Activated naive CD8-positive, alpha-beta T cell treated with anti-CD3 and anti-CD28 coated beads, Interleukin-2, amount 50 U/mL, for 24 hours (primary cell): ENCODE measurements around the gene TMCC2.
A peak's percentile ranks its signal among the peaks of the same experiment; 100 is the strongest.
"Not testable (repeated sequence)": the region's sequence is repeated elsewhere in the genome, so short reads cannot be mapped to it uniquely, and the experiment has no call there.

ENCODE experiments used
- ATAC-seq: fragments of 150-1000 bp; cut with Tn5 transposase; one replicate; pipeline ENCODE4 v1.10.0; 2021
- DNase-seq: peaks from one replicate; pipeline ENCODE4 v3.0.0; 2021
- H3K27ac Mint-ChIP-seq: one replicate; pipeline ENCODE4 v1.8.0; 2021; ENCODE audit warnings: mild to moderate bottlenecking, mixed read lengths
- H3K27me3 Mint-ChIP-seq: one replicate; pipeline ENCODE4 v1.8.0; 2021; ENCODE audit warnings: mixed read lengths
- H3K36me3 Mint-ChIP-seq: one replicate; pipeline ENCODE4 v1.8.0; 2021; ENCODE audit warnings: low read depth, mixed read lengths
- H3K4me1 Mint-ChIP-seq: one replicate; pipeline ENCODE4 v1.8.0; 2021; ENCODE audit warnings: mixed read lengths
- H3K4me3 Mint-ChIP-seq: one replicate; pipeline ENCODE4 v1.8.0; 2021; ENCODE audit warnings: mild to moderate bottlenecking, moderate library complexity, mixed read lengths
- H3K9me3 Mint-ChIP-seq: one replicate; pipeline ENCODE4 v1.8.0; 2021; ENCODE audit warnings: mixed read lengths

The TMCC2 gene

DNA sequence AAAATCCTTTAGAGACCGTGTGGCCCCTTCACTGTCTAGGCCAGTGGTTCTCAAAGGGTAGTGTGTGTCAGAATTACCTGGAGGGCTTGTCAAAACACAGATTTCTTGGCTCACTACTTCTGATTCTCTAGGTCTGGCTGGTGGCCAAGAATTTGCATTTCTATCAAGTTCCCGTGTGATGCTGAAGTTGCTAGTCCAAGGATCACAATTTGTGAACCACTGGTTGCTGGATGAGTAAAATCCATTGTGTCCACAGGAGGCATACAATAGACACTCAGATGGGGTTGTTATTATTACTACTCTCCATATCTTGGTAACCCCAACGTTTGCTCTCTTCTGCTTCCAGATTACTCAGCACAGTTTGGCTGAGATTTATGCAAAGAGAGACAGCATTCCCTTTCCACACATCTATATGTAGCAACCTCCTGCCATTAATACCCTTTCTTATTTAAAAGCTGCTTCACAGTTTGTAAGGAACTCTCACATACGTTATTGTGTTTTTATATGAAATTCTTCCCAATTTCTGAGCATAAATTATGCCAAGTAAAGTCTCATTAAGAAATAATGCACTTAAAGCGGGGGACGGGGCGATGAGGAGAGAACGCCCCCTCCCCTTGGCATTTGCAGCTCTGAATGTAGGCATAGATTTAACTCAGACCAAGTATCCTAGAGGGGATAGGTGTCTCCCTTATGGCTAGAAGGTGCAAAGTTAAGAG is 720 bp upstream of the TMCC2 start:
- H3K4me1 Mint-ChIP-seq = peaks cover 42% of the 10 kb centered on the region
- H3K36me3 Mint-ChIP-seq = no peaks in the 10 kb centered on the region
- no peak overlapping the region for H3K27ac Mint-ChIP-seq
- peak overlapping the region; percentile 74 for H3K4me3 Mint-ChIP-seq
- DNase-seq = no peak
- peaks cover 26% of the 10 kb centered on the region for H3K27me3 Mint-ChIP-seq
- no peaks in the 10 kb centered on the region for H3K9me3 Mint-ChIP-seq
- ATAC-seq = no peak

DNA sequence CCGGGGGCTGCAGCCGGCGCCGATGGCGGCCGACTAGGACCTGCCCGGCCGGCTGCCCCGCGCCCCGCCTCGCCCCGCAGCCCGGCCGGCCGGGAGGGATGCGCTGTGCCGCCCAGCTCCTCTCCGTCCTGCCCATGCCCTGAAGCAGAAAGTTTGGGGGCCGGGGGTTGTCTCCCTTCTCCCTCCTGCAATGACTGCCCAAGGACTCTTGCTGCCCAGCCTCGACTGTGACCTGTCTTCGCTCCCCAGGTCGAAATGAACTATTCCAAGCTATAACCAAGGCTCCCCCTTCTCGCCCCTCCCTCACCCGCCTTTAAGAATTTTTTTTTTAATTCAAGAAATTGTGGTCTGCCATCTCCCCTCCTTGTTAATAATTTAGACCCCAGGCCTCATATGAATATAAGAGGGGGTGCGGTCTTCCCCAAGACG is 361 bp downstream of the TMCC2 start:
- Mint-ChIP-seq H3K9me3 (no peaks in the 10 kb centered on the region), H3K27ac (peak overlapping the region; percentile 81), H3K27me3 (peaks cover 26% of the 10 kb centered on the region), H3K36me3 (peaks cover 3% of the 10 kb centered on the region), H3K4me3 (peak overlapping the region; percentile 90), H3K4me1 (peaks cover 53% of the 10 kb centered on the region)
- DNase-seq (no peak), ATAC-seq (peak; percentile 6)

DNA sequence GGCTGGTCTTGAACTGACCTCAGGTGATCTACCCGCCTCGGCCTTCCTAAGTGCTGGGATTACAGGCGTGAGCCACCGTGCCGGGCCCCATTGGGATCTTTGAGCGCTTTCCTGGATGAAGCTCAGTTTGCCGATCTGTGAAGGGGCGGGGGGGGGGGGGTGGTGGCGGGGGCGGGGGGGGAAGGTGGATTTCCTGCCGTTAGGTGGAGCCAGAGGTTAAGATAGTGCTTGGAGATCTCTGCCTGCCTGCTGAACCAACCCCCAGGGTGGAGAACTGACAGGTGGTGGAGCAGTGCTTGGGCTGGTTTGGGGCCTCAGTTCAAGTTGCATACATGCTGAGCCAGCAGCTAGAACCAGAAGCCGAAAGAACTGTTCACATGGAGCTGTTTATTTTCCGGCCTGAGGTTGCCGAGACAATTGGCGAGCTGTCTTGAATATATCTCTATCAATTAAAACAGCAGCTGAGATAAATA is 1.7 kb downstream of the TMCC2 start:
- H3K27me3 Mint-ChIP-seq = peaks cover 23% of the 10 kb centered on the region
- peaks cover 65% of the 10 kb centered on the region for H3K4me1 Mint-ChIP-seq
- H3K36me3 Mint-ChIP-seq = peaks cover 7% of the 10 kb centered on the region
- peak; percentile 71 for DNase-seq
- ATAC-seq = peak; percentile 70
- H3K9me3 Mint-ChIP-seq = no peaks in the 10 kb centered on the region
- H3K4me3 Mint-ChIP-seq = peak overlapping the region; percentile 90
- H3K27ac Mint-ChIP-seq = peak overlapping the region; percentile 81

DNA sequence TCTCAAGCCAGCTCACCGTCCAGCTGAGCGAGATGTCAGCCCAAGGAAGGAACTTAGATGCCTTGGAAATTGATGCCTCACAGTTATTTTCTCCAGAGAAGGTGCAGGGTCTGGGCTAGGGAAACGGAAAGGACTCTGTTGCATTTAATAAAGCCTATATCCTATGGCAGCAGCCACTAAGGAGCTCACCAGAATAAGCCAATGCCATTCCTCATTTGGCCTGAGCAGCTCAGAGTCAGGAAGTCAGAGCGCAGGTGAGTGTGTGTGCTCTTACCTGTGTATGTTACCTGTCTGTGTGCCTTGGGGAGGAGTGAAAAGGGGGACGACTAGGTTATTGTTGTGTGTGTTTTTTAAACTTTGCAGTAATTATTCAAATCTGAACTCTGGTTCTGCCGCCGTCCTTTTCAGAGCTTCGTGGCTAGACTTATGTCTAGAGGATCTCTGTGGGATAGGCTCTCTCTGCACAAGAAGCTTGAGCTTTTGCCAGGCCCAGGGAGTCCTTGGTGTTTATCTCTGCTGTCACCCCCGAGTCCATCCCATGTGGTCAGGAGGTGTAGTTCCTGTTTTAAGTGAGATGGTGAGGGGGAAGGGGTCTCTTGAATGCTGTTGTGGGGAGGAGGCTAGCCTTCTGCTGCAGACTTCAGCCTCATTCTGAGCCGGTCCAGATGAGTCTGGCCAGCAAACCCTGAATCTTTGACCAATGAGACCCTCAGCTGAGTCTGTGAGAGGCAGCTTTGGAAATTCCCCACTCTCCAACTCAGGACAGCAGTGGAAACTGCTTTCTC is 2.4 kb downstream of the TMCC2 start:
- Mint-ChIP-seq H3K4me1 (peaks cover 69% of the 10 kb centered on the region), H3K27ac (peak overlapping the region; percentile 6), H3K36me3 (peaks cover 7% of the 10 kb centered on the region), H3K27me3 (peaks cover 21% of the 10 kb centered on the region), H3K4me3 (peak overlapping the region; percentile 90), H3K9me3 (no peaks in the 10 kb centered on the region)
- DNase-seq = no peak
- ATAC-seq = no peak

DNA sequence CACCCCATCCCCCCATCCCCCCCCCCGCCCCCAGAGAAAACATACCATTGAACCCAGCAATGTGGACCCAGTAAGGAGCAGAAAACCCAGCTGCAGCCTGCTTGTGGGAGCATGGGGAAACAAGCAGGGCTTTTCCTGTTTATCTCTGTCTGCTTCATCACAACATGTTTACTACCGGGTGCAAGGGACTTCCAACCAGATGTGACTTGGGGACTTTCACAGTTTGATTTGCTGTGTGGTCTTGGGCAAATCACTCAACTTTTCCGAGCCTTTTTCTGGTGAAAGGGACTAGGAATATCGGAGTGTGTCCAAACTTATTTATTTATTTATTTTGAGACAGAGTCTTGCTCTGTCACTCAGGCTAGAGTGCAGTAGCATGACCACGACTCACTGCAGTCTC is 3.2 kb downstream of the TMCC2 start:
- H3K27ac Mint-ChIP-seq = no peak overlapping the region
- no peaks in the 10 kb centered on the region for H3K9me3 Mint-ChIP-seq
- peak overlapping the region; percentile 90 for H3K4me3 Mint-ChIP-seq
- H3K36me3 Mint-ChIP-seq = peaks cover 7% of the 10 kb centered on the region
- H3K4me1 Mint-ChIP-seq = peaks cover 74% of the 10 kb centered on the region
- ATAC-seq = no peak
- peaks cover 13% of the 10 kb centered on the region for H3K27me3 Mint-ChIP-seq
- no peak for DNase-seq

DNA sequence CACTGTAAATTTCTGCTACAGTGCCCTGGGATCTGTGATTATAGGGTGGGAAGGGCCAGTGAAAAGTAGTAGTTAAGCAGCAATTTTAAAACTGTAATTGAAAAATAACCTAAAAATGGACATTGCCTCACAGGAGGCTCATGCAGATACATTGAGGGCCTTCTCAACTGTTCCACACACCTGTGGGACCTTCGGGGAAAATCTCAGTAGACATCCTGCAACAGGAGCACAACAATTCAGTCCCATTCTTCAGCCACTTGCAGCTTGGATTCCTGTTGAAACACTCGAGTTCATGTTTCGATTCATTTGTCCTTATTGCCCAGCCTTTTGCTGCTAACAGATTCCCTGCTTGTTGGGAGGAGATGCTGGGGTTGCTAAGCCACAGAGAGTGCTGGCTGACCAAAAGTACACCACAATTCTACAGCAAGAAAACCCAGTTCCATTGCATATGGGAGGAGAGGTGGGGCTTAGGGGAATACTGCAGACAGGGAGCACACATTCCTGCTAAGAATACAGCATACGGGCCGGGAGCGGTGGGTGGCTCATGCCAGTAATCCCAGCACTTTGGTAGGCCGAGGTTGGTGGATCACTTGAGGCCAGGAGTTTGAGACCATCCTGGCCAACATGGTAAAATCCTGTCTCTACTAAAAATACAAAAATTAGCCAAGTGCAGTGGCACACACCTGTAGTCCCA is 4.5 kb downstream of the TMCC2 start:
- ATAC-seq (no peak), DNase-seq (no peak)
- Mint-ChIP-seq H3K4me3 (peak overlapping the region; percentile 66), H3K27ac (peak overlapping the region; percentile 86), H3K36me3 (peaks cover 9% of the 10 kb centered on the region), H3K9me3 (no peaks in the 10 kb centered on the region), H3K4me1 (peaks cover 79% of the 10 kb centered on the region), H3K27me3 (peaks cover under 1% of the 10 kb centered on the region)

DNA sequence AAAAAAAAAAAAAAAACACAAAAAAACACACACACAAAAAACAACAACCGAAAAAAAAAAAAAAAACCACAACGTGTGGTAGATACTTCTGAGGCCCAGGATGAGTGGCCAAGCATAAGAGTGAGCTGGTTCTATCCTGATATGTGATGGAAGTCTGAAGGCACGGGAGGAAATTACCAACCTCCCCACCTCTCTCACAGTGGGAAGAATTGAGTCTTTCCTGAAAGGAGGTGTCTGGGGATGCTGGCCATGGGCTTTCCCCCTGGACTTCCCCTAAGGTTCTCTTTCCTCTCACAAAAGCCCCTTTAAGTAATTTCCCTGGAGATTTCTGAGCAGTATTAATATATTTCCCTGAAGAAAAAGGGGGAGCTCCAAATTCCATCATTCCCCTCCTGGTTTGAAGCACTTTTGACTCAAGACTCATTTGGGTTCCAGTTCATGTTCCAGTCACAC is 5.2 kb downstream of the TMCC2 start:
- Mint-ChIP-seq H3K36me3 (peaks cover 9% of the 10 kb centered on the region), H3K4me3 (peak overlapping the region; percentile 62), H3K9me3 (no peaks in the 10 kb centered on the region), H3K27ac (peak overlapping the region; percentile 86), H3K4me1 (peaks cover 83% of the 10 kb centered on the region), H3K27me3 (no peaks in the 10 kb centered on the region)
- DNase-seq (no peak), ATAC-seq (peak; percentile 16)

DNA sequence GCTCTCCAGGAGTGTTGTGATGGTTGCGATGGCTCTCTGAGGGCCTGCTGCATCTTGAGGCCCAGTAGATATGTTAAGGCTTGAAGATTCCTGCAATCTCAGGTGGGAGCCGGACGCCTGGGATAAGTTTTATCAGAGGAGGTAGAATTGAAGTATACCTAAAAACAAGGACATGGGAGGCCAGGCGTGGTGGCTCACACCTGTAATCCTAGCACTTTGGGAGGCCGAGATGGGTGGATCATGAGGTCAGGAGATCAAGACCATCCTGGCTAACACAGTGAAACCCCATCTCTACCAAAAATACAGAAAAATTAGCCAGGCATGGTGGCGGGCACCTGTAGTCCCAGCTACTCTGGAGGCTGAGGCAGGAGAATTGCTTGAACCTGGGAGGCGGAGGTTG is 6.2 kb downstream of the TMCC2 start:
- H3K4me3 Mint-ChIP-seq, DNase-seq, H3K27me3 Mint-ChIP-seq, H3K9me3 Mint-ChIP-seq, ATAC-seq: not testable (repeated sequence)
- Mint-ChIP-seq H3K4me1 (peaks cover 88% of the 10 kb centered on the region), H3K27ac (peak overlapping the region; percentile 86), H3K36me3 (peaks cover 11% of the 10 kb centered on the region)

DNA sequence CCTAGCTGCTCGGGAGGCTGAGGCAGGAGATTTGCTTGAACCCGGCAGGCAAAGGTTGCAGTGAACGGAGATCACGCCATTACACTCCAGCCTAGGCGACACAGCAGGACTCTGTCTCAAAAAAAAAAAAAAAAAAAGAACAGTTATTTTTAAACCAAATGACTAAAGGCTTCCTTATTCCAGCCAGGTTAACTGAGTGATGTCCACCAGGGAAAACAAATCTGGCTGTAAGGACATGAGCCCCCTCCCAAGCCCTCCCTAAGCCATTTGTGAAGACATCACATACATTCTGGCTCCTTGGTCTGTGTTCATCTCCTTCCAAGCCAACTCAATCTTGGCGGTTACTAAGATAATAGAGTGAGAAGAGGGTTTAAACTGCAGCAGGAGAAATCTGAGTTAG is 8.2 kb downstream of the TMCC2 start:
- Mint-ChIP-seq H3K27ac (no peak overlapping the region), H3K9me3 (no peaks in the 10 kb centered on the region), H3K27me3 (no peaks in the 10 kb centered on the region), H3K4me1 (peaks cover 81% of the 10 kb centered on the region), H3K4me3 (no peak overlapping the region), H3K36me3 (peaks cover 15% of the 10 kb centered on the region)
- DNase-seq (no peak), ATAC-seq (no peak)

DNA sequence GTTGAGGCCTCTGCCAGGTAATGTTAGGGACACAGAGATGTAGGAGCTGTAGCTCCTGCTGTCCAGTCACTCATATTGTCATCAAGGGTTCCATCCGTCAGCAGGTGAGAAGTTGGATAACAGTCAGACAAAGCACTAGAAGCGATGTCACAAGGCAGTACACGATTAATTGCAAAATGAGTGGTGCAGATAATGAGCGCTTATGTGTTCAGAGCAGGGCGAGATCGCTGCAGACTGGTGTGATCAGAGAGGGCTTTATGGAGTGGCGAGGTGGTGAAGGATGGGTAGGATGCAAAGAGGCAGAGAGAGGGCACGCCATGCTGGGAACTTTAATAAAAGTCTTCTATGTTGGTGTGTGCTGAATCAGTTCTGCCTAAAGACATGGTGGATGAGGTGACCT is 8.8 kb downstream of the TMCC2 start:
- ATAC-seq = no peak
- Mint-ChIP-seq H3K36me3 (peaks cover 15% of the 10 kb centered on the region), H3K9me3 (no peaks in the 10 kb centered on the region), H3K27ac (peak overlapping the region; percentile 97), H3K4me3 (peak overlapping the region; percentile 0), H3K27me3 (no peaks in the 10 kb centered on the region), H3K4me1 (peaks cover 75% of the 10 kb centered on the region)
- DNase-seq = no peak

DNA sequence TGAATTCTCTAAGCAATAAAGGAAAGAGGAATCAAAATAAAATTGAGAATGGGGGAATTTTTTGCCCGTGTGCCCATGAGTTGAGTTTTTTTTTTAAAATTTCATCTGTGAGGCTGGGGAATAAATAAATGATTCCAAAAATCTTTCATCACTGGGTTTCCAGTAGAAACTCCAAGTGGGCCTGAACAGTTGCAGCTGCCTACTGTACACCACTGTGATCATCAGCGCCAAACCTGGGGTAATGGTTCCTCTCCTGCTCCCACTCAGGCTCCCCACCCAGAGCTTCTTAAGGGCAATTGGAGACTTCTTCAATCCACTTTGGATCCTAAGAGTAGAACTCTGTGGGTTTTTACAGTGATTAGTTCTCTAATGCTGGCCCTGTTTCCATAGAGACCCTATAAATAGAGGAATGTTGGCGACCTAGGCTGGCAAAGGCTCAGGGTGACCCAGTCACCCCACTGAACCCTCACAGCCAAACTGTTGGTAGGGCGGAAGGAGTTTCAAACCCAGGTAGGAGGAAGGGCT is 9.3 kb downstream of the TMCC2 start:
- peak overlapping the region; percentile 97 for H3K27ac Mint-ChIP-seq
- H3K27me3 Mint-ChIP-seq = no peaks in the 10 kb centered on the region
- no peak for ATAC-seq
- peaks cover 70% of the 10 kb centered on the region for H3K4me1 Mint-ChIP-seq
- peaks cover 15% of the 10 kb centered on the region for H3K36me3 Mint-ChIP-seq
- DNase-seq = no peak
- H3K4me3 Mint-ChIP-seq = peak overlapping the region; percentile 57
- H3K9me3 Mint-ChIP-seq = no peaks in the 10 kb centered on the region

DNA sequence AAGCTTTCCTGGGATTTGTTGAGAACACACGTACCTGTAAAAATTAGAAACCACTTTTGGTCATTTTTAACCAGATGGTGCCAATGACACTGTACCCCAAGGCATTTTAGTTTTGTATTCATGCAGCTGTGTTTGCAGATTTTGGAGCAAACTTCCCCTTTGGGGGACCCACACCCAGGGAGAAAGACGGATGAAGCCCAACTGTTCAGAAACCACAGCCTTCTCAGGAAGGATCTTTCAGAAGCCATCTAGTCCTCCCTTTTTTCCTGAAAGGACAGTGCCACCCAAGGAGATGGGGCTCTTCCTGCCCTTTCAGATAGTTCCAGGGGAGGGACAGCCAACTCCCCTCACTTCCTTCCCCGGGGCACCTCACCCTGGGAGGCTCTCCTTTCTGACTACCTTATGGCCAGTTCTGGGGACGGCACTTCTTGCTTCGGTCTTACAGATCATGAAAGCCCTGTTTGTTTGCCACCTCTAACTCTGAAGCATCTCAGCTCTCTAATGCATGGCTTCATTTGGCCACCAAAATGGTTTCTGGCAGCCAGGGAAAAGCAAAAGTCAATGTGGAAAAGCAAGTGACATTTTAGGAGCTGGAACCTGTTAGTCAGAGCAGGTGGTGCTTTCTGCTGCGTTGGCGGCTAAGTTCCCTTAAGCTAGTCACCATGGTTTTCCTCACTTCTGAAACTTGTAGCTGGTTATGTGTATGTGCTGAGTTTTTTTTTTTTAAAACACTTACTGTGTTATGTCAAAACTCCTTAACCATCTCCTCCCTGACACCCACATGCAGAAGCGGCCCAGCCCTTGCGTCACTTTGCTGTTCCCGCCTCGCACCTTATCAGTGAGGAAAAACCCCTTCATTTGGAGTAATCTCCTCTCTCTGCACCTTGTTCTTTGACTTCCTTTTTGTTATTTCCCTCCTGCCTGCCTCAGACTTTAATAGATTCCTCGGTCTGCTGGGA is 10.1 kb downstream of the TMCC2 start:
- H3K4me1 Mint-ChIP-seq = peaks cover 62% of the 10 kb centered on the region

DNA sequence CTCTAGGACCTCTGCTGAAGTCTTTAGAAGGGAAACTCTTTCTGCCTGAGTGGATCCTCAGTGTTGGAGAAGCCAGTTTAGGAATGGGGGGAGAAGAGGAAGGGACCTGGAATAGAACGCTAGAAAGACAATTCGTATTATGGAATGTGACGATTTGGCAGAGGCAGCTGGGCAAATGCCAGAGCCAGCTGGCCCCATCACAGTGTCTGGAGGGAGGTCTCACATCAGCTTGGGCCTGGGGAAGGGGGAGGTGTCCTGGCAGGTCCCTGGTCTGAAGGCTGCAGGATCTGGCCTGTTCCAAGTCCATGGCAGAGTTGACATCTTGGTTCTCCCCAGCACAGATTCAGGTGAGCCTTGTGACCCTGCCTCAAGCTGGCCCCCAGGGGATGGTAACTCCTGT is 11.3 kb downstream of the TMCC2 start:
- Mint-ChIP-seq H3K27ac (no peak overlapping the region), H3K4me1 (peaks cover 50% of the 10 kb centered on the region)

More for the DNA sequence above, 10.1 kb downstream of the TMCC2 start:
- Mint-ChIP-seq H3K27me3 (no peaks in the 10 kb centered on the region), H3K9me3 (no peaks in the 10 kb centered on the region), H3K4me3 (peak overlapping the region; percentile 57), H3K36me3 (peaks cover 23% of the 10 kb centered on the region), H3K27ac (peak overlapping the region; percentile 97)
- peak; percentile 93 for ATAC-seq
- peak; percentile 52 for DNase-seq

More for the DNA sequence above, 11.3 kb downstream of the TMCC2 start:
- ATAC-seq (no peak), DNase-seq (no peak)
- Mint-ChIP-seq H3K36me3 (peaks cover 16% of the 10 kb centered on the region), H3K4me3 (no peak overlapping the region), H3K27me3 (no peaks in the 10 kb centered on the region), H3K9me3 (no peaks in the 10 kb centered on the region)
